Right atrium auricular region (tissue), 2 donors: ENCODE results near the gene ANKFN1. TPM values are rescaled to one million over a fixed set of nuclear protein-coding genes. Genes with fewer than 3 reads are reported as not detected.

Experiments used
- DNase-seq: peaks from one replicate; pipeline ENCODE4 v3.0.0-alpha.2; 2019; ENCODE audit warnings: low spot score
- H3K27ac ChIP-seq, 2 donors: fragments of 200-600 bp; sonication (generic); 1 replicate in 1 of 2; 2 replicates in 1 of 2; pipeline ENCODE4 v1.5.1; 2016 to 2019
- H3K27me3 ChIP-seq, 2 donors: fragments of 200-600 bp; sonication (generic); one replicate each; pipeline versions ENCODE4 v1.5.1 to v1.6.0; 2017 to 2019
- H3K36me3 ChIP-seq: fragments of 200-600 bp; sonication (generic); one replicate; pipeline ENCODE4 v1.5.1; 2016
- H3K4me1 ChIP-seq, 2 donors: fragments of 200-600 bp; sonication (generic); one replicate each; pipeline versions ENCODE4 v1.5.1 to v1.6.0; 2017 to 2019
- H3K4me3 ChIP-seq, 2 donors: fragments of 200-600 bp; sonication (generic); 1 replicate in 1 of 2; 2 replicates in 1 of 2; pipeline ENCODE4 v1.5.1; 2017 to 2019; ENCODE audit warnings: mild to moderate bottlenecking in 1 of 2, moderate library complexity in 1 of 2
- H3K9me3 ChIP-seq, 2 donors: fragments of 200-600 bp; sonication (generic); one replicate each; pipeline ENCODE4 v1.5.1; 2019
- total RNA-seq, 2 donors: library from RNA; depleted of rRNA; stranded (reverse); fragments of >200 nt; gene quantifications; one replicate each; pipeline ENCODE4 v1.1.0, GENCODE V29; 2016
- TF ChIP-seq, protein P1 (sequence below), 2 donors: fragments of 200-600 bp; sonication (generic); IDR thresholded peaks; one replicate each; pipeline ENCODE4 v1.5.1; 2019; ENCODE audit warnings: antibody characterized with exemption in 2 of 2

ANKFN1 gene
- total RNA-seq, 2 donors from 2014 or later: 0.67 TPM; not detected in 1

DNA sequence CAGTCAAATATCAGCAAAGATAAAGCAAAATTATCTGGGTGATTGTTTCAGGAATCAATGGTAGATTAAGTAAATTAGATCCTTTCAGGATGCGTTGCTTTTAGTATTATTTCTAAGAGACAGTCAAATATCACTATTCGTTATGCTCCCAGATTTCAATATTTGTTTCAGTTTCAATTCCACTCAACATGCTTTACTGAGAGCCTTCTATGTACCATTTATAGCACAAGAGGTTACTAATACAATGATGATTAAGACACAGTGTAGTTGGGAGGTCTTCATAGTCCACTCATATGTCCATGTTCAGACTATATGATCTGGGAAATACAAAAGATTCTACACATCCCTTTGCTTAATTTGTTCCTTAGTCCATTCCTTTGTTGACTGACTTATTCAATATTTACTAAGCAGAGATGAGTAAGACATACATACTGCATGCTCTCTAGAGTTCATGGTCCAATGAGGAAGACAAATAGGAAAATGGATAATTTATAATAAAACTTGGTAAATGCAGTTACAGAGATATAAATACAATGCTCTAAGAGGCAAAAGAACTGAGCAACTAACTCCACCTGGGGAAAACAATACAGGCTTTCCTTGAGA, 352.0 kb downstream of the ANKFN1 start:
- Histone ChIP-seq H3K4me3 (no peak overlapping the region), H3K4me1 (no peaks in the 10 kb centered on the region), H3K27ac (no peak overlapping the region), H3K9me3 (no peaks in the 10 kb centered on the region), H3K27me3 (no peaks in the 10 kb centered on the region), H3K36me3 (no peaks in the 10 kb centered on the region)
- no peak for DNase-seq
- TF ChIP-seq, protein P1, sequence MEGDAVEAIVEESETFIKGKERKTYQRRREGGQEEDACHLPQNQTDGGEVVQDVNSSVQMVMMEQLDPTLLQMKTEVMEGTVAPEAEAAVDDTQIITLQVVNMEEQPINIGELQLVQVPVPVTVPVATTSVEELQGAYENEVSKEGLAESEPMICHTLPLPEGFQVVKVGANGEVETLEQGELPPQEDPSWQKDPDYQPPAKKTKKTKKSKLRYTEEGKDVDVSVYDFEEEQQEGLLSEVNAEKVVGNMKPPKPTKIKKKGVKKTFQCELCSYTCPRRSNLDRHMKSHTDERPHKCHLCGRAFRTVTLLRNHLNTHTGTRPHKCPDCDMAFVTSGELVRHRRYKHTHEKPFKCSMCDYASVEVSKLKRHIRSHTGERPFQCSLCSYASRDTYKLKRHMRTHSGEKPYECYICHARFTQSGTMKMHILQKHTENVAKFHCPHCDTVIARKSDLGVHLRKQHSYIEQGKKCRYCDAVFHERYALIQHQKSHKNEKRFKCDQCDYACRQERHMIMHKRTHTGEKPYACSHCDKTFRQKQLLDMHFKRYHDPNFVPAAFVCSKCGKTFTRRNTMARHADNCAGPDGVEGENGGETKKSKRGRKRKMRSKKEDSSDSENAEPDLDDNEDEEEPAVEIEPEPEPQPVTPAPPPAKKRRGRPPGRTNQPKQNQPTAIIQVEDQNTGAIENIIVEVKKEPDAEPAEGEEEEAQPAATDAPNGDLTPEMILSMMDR (IDR thresholded peaks at IDR 0.05): no peak

DNA sequence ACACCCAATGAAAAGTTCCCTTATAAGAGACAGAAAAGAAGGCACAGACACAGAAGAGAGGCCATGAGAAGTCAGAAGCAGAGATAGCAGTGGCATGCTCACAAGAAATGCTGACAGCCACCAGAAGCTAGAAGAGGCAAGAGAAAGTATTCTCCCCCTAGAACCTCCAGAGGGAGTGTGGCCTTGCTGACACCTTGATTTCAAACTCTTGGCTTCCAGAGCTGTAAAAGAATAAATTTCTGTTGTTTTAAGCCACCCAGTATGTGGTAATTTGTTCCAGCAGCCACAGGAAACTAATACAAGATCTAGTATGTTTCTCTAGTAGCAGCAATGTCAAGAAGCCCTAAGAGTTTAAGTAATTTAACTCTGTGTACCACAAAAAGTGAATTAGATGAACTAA, 353.1 kb downstream of the ANKFN1 start:
- Histone ChIP-seq H3K4me3 (no peak overlapping the region), H3K36me3 (no peaks in the 10 kb centered on the region), H3K9me3 (no peaks in the 10 kb centered on the region), H3K27ac (no peak overlapping the region), H3K4me1 (no peaks in the 10 kb centered on the region), H3K27me3 (no peaks in the 10 kb centered on the region)
- TF ChIP-seq, protein P1 (IDR thresholded peaks at IDR 0.05): no peak
- no peak for DNase-seq

- H3K4me3 ChIP-seq: no peak overlapping the region
- no peak for DNase-seq
- H3K36me3 ChIP-seq: no peaks in the 10 kb centered on the region
- H3K27ac ChIP-seq: no peak overlapping the region
- no peaks in the 10 kb centered on the region for H3K27me3 ChIP-seq
- no peaks in the 10 kb centered on the region for H3K9me3 ChIP-seq
- H3K4me1 ChIP-seq: no peaks in the 10 kb centered on the region
- TF ChIP-seq, protein P1 (IDR thresholded peaks at IDR 0.05): no peak
Observed at GRCh38 chr17:56510554-56511342, 357.5 kb downstream of the ANKFN1 start.

DNA sequence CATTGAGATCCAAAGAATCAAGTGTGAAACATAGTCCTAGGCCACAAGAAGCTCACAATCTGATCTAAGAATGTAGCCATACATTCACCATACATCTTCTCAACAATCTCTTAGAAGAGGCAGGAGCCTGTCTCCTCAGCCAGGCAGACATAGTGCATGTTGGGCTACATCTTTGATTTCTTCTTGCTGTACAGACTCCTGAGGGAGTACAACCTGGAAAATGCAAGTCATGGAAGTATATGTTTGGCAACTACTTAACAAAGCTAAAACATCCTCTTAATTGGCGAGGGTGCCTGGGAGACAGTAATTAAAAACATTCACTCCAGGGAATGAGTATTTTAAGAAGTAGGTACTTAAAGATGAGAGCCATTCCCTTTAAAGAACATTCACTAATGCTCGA, 361.0 kb downstream of the ANKFN1 start:
- TF ChIP-seq, protein P1 (IDR thresholded peaks at IDR 0.05): no peak
- H3K27ac ChIP-seq: no peak overlapping the region
- H3K4me1 ChIP-seq: no peaks in the 10 kb centered on the region
- no peak overlapping the region for H3K4me3 ChIP-seq
- DNase-seq: no peak
- H3K36me3 ChIP-seq: no peaks in the 10 kb centered on the region
- H3K27me3 ChIP-seq: no peaks in the 10 kb centered on the region
- no peaks in the 10 kb centered on the region for H3K9me3 ChIP-seq

- Histone ChIP-seq H3K27ac (no peak overlapping the region), H3K27me3 (no peaks in the 10 kb centered on the region), H3K36me3 (no peaks in the 10 kb centered on the region), H3K4me1 (no peaks in the 10 kb centered on the region), H3K9me3 (no peaks in the 10 kb centered on the region), H3K4me3 (no peak overlapping the region)
- DNase-seq: no peak
- TF ChIP-seq, protein P1 (IDR thresholded peaks at IDR 0.05): no peak
Observed at GRCh38 chr17:56514899-56515298, 361.6 kb downstream of the ANKFN1 start.
